Fibroblast of lung (primary cell): ENCODE data around the gene PLOD2. TPM values are rescaled to one million over a fixed set of nuclear protein-coding genes. Genes with fewer than 3 reads are reported as not detected.

Source experiments
- DNase-seq, 2 donors: peaks; one replicate each; pipeline versions ENCODE4 v3.0.0 to v3.0.0-alpha.2; 2010; ENCODE audit warnings: low read depth in 2 of 2
- H2AFZ ChIP-seq: 2 replicates; pipeline ENCODE4 v1.5.1; 2012; ENCODE audit warnings: low read length, control low read depth, inconsistent platforms
- H3K27ac ChIP-seq: 2 replicates; pipeline ENCODE4 v1.5.1; 2011; ENCODE audit warnings: low read length, control low read depth; ENCODE audit not compliant: insufficient read depth
- H3K27me3 ChIP-seq: 2 replicates; pipeline ENCODE4 v1.5.1; 2011; ENCODE audit warnings: mild to moderate bottlenecking, low read length; ENCODE audit not compliant: control insufficient read depth, insufficient read depth
- H3K36me3 ChIP-seq: 2 replicates; pipeline ENCODE4 v1.5.1; 2011; ENCODE audit warnings: low read length; ENCODE audit not compliant: control insufficient read depth, insufficient read depth
- H3K4me1 ChIP-seq: 2 replicates; pipeline ENCODE4 v1.5.1; 2011; ENCODE audit warnings: low read length; ENCODE audit not compliant: control insufficient read depth, insufficient read depth; ENCODE audit errors: extremely low read depth
- H3K4me2 ChIP-seq: 2 replicates; pipeline ENCODE4 v1.5.1; 2011; ENCODE audit warnings: low read length, control low read depth; ENCODE audit not compliant: insufficient read depth; ENCODE audit errors: extremely low read depth
- H3K4me3 ChIP-seq, 4 experiments: fragments of 200-600 bp in 1 of 4; sonication (generic) in 1 of 4; replicated peaks in 1 of 4; 2 replicates each; pipeline ENCODE4 v1.5.1; 2011 to 2016; ENCODE audit warnings: low read length in 4 of 4, low read depth in 3 of 4, mild to moderate bottlenecking in 3 of 4, control low read depth in 2 of 4, inconsistent platforms in 1 of 4, mixed read lengths in 1 of 4; ENCODE audit not compliant: insufficient read depth in 1 of 4; ENCODE audit errors: control extremely low read depth in 1 of 4
- H3K79me2 ChIP-seq: 2 replicates; pipeline ENCODE4 v1.5.1; 2012; ENCODE audit warnings: mild to moderate bottlenecking, low read length, inconsistent platforms; ENCODE audit not compliant: control insufficient read depth, insufficient read depth
- H3K9ac ChIP-seq: 2 replicates; pipeline ENCODE4 v1.5.1; 2011; ENCODE audit warnings: mild to moderate bottlenecking, low read length, control low read depth; ENCODE audit not compliant: insufficient read depth
- H3K9me3 ChIP-seq: 2 replicates; pipeline ENCODE4 v1.5.1; 2012; ENCODE audit warnings: low read depth, low read length; ENCODE audit not compliant: control insufficient read depth, insufficient read depth
- H4K20me1 ChIP-seq: 2 replicates; pipeline ENCODE4 v1.5.1; 2011; ENCODE audit warnings: low read length; ENCODE audit not compliant: control insufficient read depth, insufficient read depth; ENCODE audit errors: extremely low read depth
- EZH2 ChIP-seq: IDR thresholded peaks from 2 replicates; pipeline ENCODE4 v1.5.1; 2012; ENCODE audit warnings: low read length, control low read depth, mild to moderate bottlenecking; ENCODE audit errors: missing control alignments
- polyA plus RNA-seq, 2 donors: library from polyadenylated mRNA; depleted of rRNA in 1 of 2; stranded (reverse) in 1 of 2; unstranded in 1 of 2; fragments of >200 nt; gene quantifications; 2 replicates each; pipeline ENCODE4 v1.2.1, GENCODE V29; 2011 to 2012; ENCODE audit warnings: missing spikeins in 1 of 2
- total RNA-seq: library from RNA; depleted of rRNA; stranded (reverse); fragments of >200 nt; gene quantifications from 2 replicates; pipeline ENCODE4 v1.2.1, GENCODE V29; 2014
- TF ChIP-seq, protein P1 (sequence below), 2 donors: IDR thresholded peaks in 1 of 2; conservative IDR thresholded peaks in 1 of 2; 1 replicate in 1 of 2; 2 replicates in 1 of 2; pipeline ENCODE4 v1.5.1; 2011 to 2012; ENCODE audit warnings: low read length in 2 of 2, control low read depth in 1 of 2, inconsistent platforms in 1 of 2, low read depth in 1 of 2, mild to moderate bottlenecking in 1 of 2

PLOD2 gene
- total and polyA plus RNA-seq, 2 donors (not counting 1 experiment from before 2014, with no cell fraction given): 91.8 to 114 TPM

DNA sequence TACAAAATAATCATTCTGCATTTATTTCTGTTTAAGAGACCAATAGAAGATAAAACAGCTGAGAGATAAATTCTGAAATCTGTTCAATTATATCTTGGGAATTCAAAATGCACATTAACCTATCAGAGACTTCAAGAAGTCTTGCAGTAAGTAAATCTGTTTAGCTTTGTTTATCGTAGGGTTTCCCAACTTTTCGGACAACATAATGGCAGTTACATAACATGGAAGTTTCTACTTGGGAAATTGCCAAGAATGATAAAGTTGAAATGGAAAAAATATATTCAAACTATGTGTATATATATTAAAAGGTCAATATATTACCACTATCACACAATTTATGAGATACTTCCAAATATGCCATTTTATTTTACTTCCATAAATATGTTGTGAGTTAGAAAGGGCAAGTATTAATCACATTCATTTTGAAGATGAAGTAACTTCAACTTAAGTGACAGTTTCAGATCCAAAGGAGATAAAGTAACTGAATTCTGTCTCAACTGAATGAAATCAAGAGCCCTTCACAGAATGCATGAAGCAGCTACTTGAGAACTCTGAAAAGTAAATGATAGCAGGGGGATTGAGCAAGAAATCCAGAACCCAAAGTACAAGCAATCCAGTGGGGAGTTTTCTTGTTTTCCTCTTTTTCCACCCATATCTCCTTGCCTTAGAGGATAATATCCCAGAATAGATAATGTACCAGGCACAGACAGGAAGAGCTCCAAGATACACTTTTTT, 108.8 kb downstream of the PLOD2 start:
- H3K27me3 ChIP-seq: no peaks in the 10 kb centered on the region
- no peaks in the 10 kb centered on the region for H4K20me1 ChIP-seq
- no peaks in the 10 kb centered on the region for H3K79me2 ChIP-seq
- no peak overlapping the region for H3K4me2 ChIP-seq
- no peaks in the 10 kb centered on the region for H3K36me3 ChIP-seq
- DNase-seq: no peak
- no peak overlapping the region for H2AFZ ChIP-seq
- H3K9ac ChIP-seq: no peak overlapping the region
- no peak overlapping the region for H3K27ac ChIP-seq
- TF ChIP-seq, protein P1, sequence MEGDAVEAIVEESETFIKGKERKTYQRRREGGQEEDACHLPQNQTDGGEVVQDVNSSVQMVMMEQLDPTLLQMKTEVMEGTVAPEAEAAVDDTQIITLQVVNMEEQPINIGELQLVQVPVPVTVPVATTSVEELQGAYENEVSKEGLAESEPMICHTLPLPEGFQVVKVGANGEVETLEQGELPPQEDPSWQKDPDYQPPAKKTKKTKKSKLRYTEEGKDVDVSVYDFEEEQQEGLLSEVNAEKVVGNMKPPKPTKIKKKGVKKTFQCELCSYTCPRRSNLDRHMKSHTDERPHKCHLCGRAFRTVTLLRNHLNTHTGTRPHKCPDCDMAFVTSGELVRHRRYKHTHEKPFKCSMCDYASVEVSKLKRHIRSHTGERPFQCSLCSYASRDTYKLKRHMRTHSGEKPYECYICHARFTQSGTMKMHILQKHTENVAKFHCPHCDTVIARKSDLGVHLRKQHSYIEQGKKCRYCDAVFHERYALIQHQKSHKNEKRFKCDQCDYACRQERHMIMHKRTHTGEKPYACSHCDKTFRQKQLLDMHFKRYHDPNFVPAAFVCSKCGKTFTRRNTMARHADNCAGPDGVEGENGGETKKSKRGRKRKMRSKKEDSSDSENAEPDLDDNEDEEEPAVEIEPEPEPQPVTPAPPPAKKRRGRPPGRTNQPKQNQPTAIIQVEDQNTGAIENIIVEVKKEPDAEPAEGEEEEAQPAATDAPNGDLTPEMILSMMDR (conservative IDR thresholded peaks at IDR 0.05 in 1 of 2, IDR thresholded peaks at IDR 0.05 in 1 of 2; ENCODE audit: low read depth in 1 of 2, low read length in 2 of 2): no peak
- TF ChIP-seq EZH2: no peak
- H3K9me3 ChIP-seq: no peaks in the 10 kb centered on the region
- no peak overlapping the region for H3K4me3 ChIP-seq
- H3K4me1 ChIP-seq: no peaks in the 10 kb centered on the region

DNA sequence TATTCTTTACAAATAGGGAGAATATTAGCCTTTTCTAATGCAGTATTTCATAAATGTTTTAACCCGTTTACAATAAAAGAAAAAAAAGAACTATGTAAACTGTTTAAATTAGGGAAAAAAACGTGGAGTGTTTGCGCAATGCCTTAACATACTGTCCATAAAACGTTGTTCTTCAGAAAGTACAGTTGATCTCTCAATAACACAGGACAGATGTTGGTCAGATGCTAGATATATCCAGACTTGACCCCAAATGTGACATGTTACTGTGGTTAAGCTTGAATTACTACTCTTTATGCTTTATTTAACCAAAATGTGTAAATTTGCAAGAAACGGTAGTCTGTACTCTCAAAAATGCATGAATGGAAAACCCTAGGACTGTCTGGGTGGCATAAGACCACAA, 110.3 kb downstream of the PLOD2 start:
- H3K4me3 ChIP-seq: no peak overlapping the region
- TF ChIP-seq, protein P1 (conservative IDR thresholded peaks at IDR 0.05 in 1 of 2, IDR thresholded peaks at IDR 0.05 in 1 of 2; ENCODE audit: low read depth in 1 of 2, low read length in 2 of 2): no peak
- no peak for TF ChIP-seq EZH2
- no peaks in the 10 kb centered on the region for H3K27me3 ChIP-seq
- H4K20me1 ChIP-seq: no peaks in the 10 kb centered on the region
- H3K4me2 ChIP-seq: no peak overlapping the region
- no peaks in the 10 kb centered on the region for H3K9me3 ChIP-seq
- no peak overlapping the region for H3K9ac ChIP-seq
- no peak overlapping the region for H2AFZ ChIP-seq
- no peaks in the 10 kb centered on the region for H3K36me3 ChIP-seq
- DNase-seq: peak; percentile 19 to 75
- H3K27ac ChIP-seq: no peak overlapping the region
- no peaks in the 10 kb centered on the region for H3K79me2 ChIP-seq
- H3K4me1 ChIP-seq: no peaks in the 10 kb centered on the region

DNA sequence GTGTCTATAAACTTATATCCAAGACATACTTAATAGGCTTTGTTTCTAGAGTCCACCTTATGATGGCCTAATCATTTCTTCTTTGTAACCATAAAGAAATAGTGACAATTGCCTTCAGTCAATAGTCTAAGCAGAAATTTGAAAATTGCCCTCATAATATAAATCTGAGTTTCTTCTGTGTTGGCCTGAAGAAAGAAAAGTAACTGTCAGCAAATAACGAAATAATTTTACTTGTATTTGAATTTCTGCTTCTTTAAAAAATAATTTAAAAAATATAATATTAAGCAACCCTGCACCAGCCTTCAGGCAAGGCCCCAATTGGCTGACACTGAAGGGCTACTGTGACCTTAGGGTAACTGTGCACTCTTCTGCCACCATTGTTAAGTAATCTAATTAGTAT, 113.5 kb downstream of the PLOD2 start:
- H3K4me2 ChIP-seq: no peak overlapping the region
- TF ChIP-seq, protein P1 (conservative IDR thresholded peaks at IDR 0.05 in 1 of 2, IDR thresholded peaks at IDR 0.05 in 1 of 2; ENCODE audit: low read depth in 1 of 2, low read length in 2 of 2): no peak
- no peak for TF ChIP-seq EZH2
- no peak overlapping the region for H2AFZ ChIP-seq
- no peaks in the 10 kb centered on the region for H3K4me1 ChIP-seq
- no peak overlapping the region for H3K9ac ChIP-seq
- no peaks in the 10 kb centered on the region for H3K9me3 ChIP-seq
- H3K36me3 ChIP-seq: no peaks in the 10 kb centered on the region
- no peaks in the 10 kb centered on the region for H3K27me3 ChIP-seq
- no peaks in the 10 kb centered on the region for H4K20me1 ChIP-seq
- no peak for DNase-seq
- H3K79me2 ChIP-seq: no peaks in the 10 kb centered on the region
- H3K27ac ChIP-seq: no peak overlapping the region
- H3K4me3 ChIP-seq: no peak overlapping the region
